Endodermal cell (in vitro differentiated cells): Measurements from ENCODE around the gene REXO1. TPM values are rescaled to one million over a fixed set of nuclear protein-coding genes. Genes with fewer than 3 reads are reported as not detected.
"Not testable (repeated sequence)": the region's sequence is repeated elsewhere in the genome, so short reads cannot be mapped to it uniquely, and the experiment has no call there.

Experiments used
- DNase-seq: peaks from one replicate; pipeline ENCODE4 v3.0.0-alpha.2; 2017
- H3K27ac ChIP-seq: 2 replicates; pipeline ENCODE4 v1.5.1; 2013; ENCODE audit warnings: mild to moderate bottlenecking, low read depth, low read length, moderate library complexity
- H3K27me3 ChIP-seq: 2 replicates; pipeline ENCODE4 v1.6.1; 2013; ENCODE audit warnings: mild to moderate bottlenecking, low read length, moderate library complexity; ENCODE audit not compliant: insufficient read depth, control insufficient read depth, poor library complexity, severe bottlenecking
- H3K36me3 ChIP-seq: 2 replicates; pipeline ENCODE4 v1.7.0; 2013; ENCODE audit warnings: mild to moderate bottlenecking, low read length, moderate library complexity; ENCODE audit not compliant: control insufficient read depth, insufficient read depth
- H3K4me1 ChIP-seq: one replicate; pipeline ENCODE4 v1.7.0; 2013; ENCODE audit warnings: low read length; ENCODE audit not compliant: control insufficient read depth, insufficient read depth
- H3K4me3 ChIP-seq: 2 replicates; pipeline ENCODE4 v1.5.1; 2013; ENCODE audit warnings: mild to moderate bottlenecking, low read length, moderate library complexity
- H3K9ac ChIP-seq: 2 replicates; pipeline ENCODE4 v1.6.1; 2013; ENCODE audit warnings: mild to moderate bottlenecking, low read length, moderate library complexity; ENCODE audit not compliant: poor library complexity, severe bottlenecking; ENCODE audit errors: extremely low read depth
- H3K9me3 ChIP-seq: 2 replicates; pipeline ENCODE4 v1.6.1; 2013; ENCODE audit warnings: mild to moderate bottlenecking, low read length, moderate library complexity; ENCODE audit not compliant: control insufficient read depth
- H3K27ac Mint-ChIP-seq: 2 replicates; pipeline ENCODE4 v1.8.0; 2020; ENCODE audit warnings: mixed read lengths
- H3K27me3 Mint-ChIP-seq: 2 replicates; pipeline ENCODE4 v1.8.0; 2021; ENCODE audit warnings: mild to moderate bottlenecking, mixed read lengths; ENCODE audit not compliant: insufficient read depth
- H3K36me3 Mint-ChIP-seq: 2 replicates; pipeline ENCODE4 v1.8.0; 2020; ENCODE audit warnings: low read depth, mixed read lengths
- H3K4me1 Mint-ChIP-seq: 2 replicates; pipeline ENCODE4 v1.8.0; 2020; ENCODE audit warnings: mixed read lengths
- H3K4me3 Mint-ChIP-seq: 2 replicates; pipeline ENCODE4 v1.8.0; 2020; ENCODE audit warnings: mild to moderate bottlenecking, moderate library complexity, mixed read lengths
- H3K9me3 Mint-ChIP-seq: 2 replicates; pipeline ENCODE4 v1.8.0; 2020; ENCODE audit warnings: mild to moderate bottlenecking, mixed read lengths
- WGBS, 2 experiments: methylation state at CpG; one replicate each; pipeline versions ENCODE4 v1.1.5 to v1.1.7; 2013; ENCODE audit warnings: missing lambda C conversion rate in 2 of 2, mixed read lengths in 1 of 2; ENCODE audit not compliant: insufficient coverage in 1 of 2, insufficient read length in 1 of 2; 5-methylcytosine and 5-hydroxymethylcytosine counted together
- total RNA-seq, 2 donors: library from RNA; stranded (reverse); fragmentation: NEBNext Ultra II Directional in 1 of 2; extraction: Animal tissue kit (Norgen Biotek cat#: 25700) in 1 of 2; gene quantifications; 2 replicates in 1 of 2; 3 replicates in 1 of 2; pipeline ENCODE4 v1.2.1, GENCODE V29; 2021
- TF ChIP-seq, protein P1 (sequence below): fragments of 200-600 bp; sonication (generic); conservative IDR thresholded peaks from 2 replicates; pipeline ENCODE4 v1.5.0; 2021; ENCODE audit warnings: antibody characterized with exemption, mild to moderate bottlenecking

REXO1 gene
- total RNA-seq, 2 donors from 2014 or later, result 51.6 to 56.4 TPM

DNA sequence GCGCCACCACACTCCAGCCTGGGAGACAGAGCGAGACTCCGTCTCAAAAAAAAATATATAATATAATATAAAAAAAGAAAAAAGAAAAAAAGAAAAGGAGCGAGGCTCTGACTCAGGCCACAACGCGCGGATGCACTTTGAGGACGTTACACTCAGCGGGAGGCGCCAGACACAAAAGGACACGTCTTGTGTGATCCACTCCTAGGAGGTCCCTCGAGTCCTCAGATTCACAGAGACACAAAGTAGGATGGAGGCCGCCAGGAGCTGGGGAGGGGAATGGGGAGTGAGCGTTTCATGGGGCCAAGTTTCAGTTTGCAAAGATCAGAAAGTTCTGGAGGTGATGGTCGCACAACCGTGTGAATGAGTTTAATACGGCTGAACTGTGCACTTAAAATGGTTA lies 45.5 kb upstream of the REXO1 start:
- WGBS, 2 experiments, result 76 to 78% methylated on average over 10 to 14 of the region's 17 CpGs
- Histone ChIP-seq H3K36me3 (no peaks in the 10 kb centered on the region), H3K27me3 (no peaks in the 10 kb centered on the region), H3K9me3 (no peaks in the 10 kb centered on the region), H3K4me1 (no peaks in the 10 kb centered on the region), H3K27ac (no peak overlapping the region), H3K9ac (no peak overlapping the region), H3K4me3 (no peak overlapping the region)
- Mint-ChIP-seq H3K4me3 (no peak overlapping the region), H3K4me1 (no peaks in the 10 kb centered on the region), H3K36me3 (no peaks in the 10 kb centered on the region), H3K27ac (no peak overlapping the region), H3K9me3 (no peaks in the 10 kb centered on the region), H3K27me3 (no peaks in the 10 kb centered on the region)
- DNase-seq, result peak; percentile 56
- TF ChIP-seq, protein P1, sequence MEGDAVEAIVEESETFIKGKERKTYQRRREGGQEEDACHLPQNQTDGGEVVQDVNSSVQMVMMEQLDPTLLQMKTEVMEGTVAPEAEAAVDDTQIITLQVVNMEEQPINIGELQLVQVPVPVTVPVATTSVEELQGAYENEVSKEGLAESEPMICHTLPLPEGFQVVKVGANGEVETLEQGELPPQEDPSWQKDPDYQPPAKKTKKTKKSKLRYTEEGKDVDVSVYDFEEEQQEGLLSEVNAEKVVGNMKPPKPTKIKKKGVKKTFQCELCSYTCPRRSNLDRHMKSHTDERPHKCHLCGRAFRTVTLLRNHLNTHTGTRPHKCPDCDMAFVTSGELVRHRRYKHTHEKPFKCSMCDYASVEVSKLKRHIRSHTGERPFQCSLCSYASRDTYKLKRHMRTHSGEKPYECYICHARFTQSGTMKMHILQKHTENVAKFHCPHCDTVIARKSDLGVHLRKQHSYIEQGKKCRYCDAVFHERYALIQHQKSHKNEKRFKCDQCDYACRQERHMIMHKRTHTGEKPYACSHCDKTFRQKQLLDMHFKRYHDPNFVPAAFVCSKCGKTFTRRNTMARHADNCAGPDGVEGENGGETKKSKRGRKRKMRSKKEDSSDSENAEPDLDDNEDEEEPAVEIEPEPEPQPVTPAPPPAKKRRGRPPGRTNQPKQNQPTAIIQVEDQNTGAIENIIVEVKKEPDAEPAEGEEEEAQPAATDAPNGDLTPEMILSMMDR, result no peak

DNA sequence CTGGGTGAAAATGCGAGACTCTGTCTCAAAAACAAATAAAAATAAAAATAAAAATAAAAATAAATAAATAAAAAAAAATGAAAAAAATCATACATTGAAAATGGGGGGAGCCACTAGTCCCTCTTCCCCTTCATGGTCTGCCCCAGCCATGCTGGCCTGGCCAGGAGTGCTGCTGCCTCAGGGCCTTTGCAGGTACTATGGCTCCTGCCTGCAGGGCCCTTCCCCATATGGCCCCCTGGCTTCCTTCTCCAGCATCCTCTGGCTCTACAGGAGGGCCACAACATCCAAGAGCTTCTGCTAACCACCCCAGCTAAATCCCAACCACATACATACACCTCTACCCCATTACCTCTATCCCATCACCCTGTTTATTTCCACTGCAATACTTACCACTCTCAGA lies 41.6 kb upstream of the REXO1 start:
- TF ChIP-seq, protein P1, result no peak
- no peak overlapping the region for H3K27ac Mint-ChIP-seq
- WGBS, 2 experiments, result no CpG with 5 or more reads among the region's 1 CpG

DNA sequence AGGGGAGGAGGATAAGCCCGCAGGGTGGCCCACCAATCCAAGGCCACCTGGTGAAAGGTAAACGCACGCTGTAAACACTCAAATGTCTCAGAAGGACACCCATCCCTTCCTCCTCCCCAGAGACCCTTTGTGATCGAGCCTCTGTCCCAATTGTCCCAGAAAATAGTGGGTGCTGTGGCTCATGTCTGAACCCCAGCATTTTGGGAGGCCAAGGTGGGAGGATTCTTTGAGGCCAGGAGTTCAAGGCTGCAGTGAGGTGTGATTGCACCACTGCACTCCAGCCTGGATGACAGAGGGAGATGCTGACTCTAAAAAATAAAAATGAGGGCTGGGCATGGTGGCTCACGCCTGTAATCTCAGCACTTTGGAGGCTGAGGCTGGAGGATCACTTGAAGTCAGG lies 40.1 kb upstream of the REXO1 start:
- H3K4me1 ChIP-seq, result peaks cover 12% of the 10 kb centered on the region
- no peaks in the 10 kb centered on the region for H3K9me3 Mint-ChIP-seq
- no peak overlapping the region for H3K27ac Mint-ChIP-seq
- H3K4me3 Mint-ChIP-seq, result no peak overlapping the region
- H3K9me3 ChIP-seq, result no peaks in the 10 kb centered on the region
- 90 to 96% methylated on average over 4 to 5 of the region's 5 CpGs for WGBS, 2 experiments
- peaks cover 23% of the 10 kb centered on the region for H3K4me1 Mint-ChIP-seq
- no peaks in the 10 kb centered on the region for H3K36me3 ChIP-seq
- H3K9ac ChIP-seq, result no peak overlapping the region
- TF ChIP-seq, protein P1, result no peak
- no peaks in the 10 kb centered on the region for H3K36me3 Mint-ChIP-seq
- no peak for DNase-seq
- H3K27me3 Mint-ChIP-seq, result no peaks in the 10 kb centered on the region
- no peak overlapping the region for H3K4me3 ChIP-seq
- no peaks in the 10 kb centered on the region for H3K27me3 ChIP-seq
- H3K27ac ChIP-seq, result no peak overlapping the region

More for the DNA sequence above, 41.6 kb upstream of the REXO1 start:
- H3K27ac ChIP-seq, result no peak overlapping the region
- no peak overlapping the region for H3K4me3 ChIP-seq
- DNase-seq, result no peak
- no peak overlapping the region for H3K9ac ChIP-seq
- Mint-ChIP-seq H3K4me1 (peaks cover 11% of the 10 kb centered on the region), H3K36me3 (no peaks in the 10 kb centered on the region), H3K27me3 (no peaks in the 10 kb centered on the region), H3K9me3 (no peaks in the 10 kb centered on the region), H3K4me3 (no peak overlapping the region)
- H3K27me3 ChIP-seq, result no peaks in the 10 kb centered on the region
- H3K36me3 ChIP-seq, result no peaks in the 10 kb centered on the region
- H3K9me3 ChIP-seq, result no peaks in the 10 kb centered on the region
- peaks cover 6% of the 10 kb centered on the region for H3K4me1 ChIP-seq

DNA sequence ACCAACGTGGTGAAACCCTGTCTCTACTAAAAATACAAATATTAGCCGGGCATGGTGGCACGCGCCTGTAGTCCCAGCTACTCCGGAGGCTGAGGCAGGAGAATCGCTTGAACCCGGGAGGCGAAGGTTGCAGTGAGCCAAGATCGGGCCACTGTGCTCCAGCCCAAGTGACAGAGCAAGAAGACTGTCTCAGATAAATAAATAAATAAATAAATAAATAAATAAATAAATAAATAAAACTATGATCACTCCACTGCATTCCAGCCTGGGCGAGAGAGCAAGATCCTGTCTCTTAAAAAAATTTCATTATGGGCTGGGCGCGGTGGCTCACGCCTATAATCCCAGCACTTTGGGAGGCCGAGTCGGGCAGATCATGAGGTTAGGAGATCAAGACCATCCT lies 38.1 kb upstream of the REXO1 start:
- 89 to 97% methylated on average over 13 to 15 of the region's 15 CpGs for WGBS, 2 experiments
- DNase-seq, H3K27me3 Mint-ChIP-seq, H3K4me3 ChIP-seq, H3K9me3 ChIP-seq, H3K36me3 ChIP-seq, H3K27ac ChIP-seq, H3K36me3 Mint-ChIP-seq, H3K27me3 ChIP-seq, H3K9ac ChIP-seq, H3K9me3 Mint-ChIP-seq, H3K27ac Mint-ChIP-seq, H3K4me3 Mint-ChIP-seq: not testable (repeated sequence)
- peaks cover 23% of the 10 kb centered on the region for H3K4me1 ChIP-seq
- H3K4me1 Mint-ChIP-seq, result peaks cover 31% of the 10 kb centered on the region

DNA sequence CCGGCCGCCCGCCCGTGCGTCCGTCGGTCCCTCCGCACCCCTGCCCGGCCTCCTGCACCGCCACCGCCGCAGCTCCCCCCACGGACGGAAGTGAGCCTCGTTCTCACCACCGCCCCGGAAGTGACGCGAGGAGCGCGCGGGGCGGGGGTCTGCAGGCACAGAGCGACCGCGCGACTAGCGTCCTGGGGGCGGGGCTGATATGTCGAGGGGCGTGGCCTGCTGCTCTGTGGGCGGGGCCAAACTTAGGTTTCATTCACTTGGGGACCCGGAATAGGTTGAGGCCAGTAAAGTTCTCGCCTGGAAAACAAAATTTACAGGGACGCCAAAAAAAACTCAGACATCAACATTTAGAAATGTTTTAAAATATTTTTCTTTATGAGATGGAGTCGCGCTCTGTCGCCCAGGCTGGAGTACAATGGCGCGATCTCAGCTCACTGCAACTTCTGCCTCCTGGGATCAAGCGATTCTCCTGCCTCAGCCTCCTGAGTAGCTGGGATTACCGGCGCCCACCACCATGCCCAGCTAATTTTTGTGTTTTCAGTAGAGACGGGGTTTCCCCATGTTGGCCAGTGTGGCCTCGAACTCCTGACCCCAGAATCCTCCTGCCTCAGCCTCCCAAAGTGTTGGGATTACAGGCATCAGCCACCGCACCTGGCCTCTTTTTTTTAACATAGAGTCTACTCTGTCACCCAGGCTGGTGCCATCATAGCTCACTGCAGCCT lies 37.3 kb upstream of the REXO1 start, which contains the start of gene ABHD17A:
TSS of gene ABHD17A (minus strand) at position 99 of the 722 bp plus-strand sequence. CDS start 3,930 bp downstream, outside the sequence.
- Mint-ChIP-seq H3K4me1 (peaks cover 31% of the 10 kb centered on the region), H3K4me3 (peak within 1 kb of the TSS; percentile 92), H3K27ac (peak within 1 kb of the TSS; percentile 88)
- DNase-seq, result peak; percentile 97
- peak within 1 kb of the TSS; percentile 66 for H3K9ac ChIP-seq
- WGBS, 2 experiments, result 24 to 84% methylated on average over 11 to 46 of the region's 46 CpGs
- peaks cover 23% of the 10 kb centered on the region for H3K4me1 ChIP-seq
- not testable (repeated sequence) for H3K9me3 ChIP-seq, H3K27me3 Mint-ChIP-seq, H3K27me3 ChIP-seq, H3K27ac ChIP-seq, H3K9me3 Mint-ChIP-seq, H3K36me3 ChIP-seq, H3K36me3 Mint-ChIP-seq
- peak within 1 kb of the TSS; percentile 85 for H3K4me3 ChIP-seq
